Measurements from ENCODE around the gene DDX23. TPM values are rescaled to one million over a fixed set of nuclear protein-coding genes. Genes with fewer than 3 reads are reported as not detected.

DDX23 gene
- total and polyA plus RNA-seq, 5 donors from 2014 or later, result 30.5 to 96.3 (median 35.3) TPM

DNA sequence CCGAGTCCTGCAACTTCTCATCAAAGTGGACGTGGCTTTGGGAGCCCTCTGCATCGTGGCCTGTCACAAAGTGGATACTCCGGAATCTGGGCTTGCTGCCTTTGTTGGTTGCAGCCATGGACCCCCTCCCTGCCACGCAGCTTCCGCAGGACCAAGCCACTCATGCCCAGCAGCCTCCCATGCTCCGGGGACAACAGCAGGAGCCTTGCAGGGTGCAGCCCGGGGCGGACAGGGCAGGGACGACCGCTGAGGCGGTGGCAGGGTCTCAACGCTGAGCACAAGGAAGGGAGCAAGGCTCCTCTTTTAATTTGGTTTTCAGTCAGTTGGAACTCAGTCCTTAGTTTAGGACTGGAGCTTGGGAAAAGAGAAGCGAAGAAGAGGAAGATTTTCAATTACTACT, 51.0 kb downstream of the DDX23 start:
- Histone ChIP-seq H3K4me1 (ENCODE audit: control insufficient read depth, insufficient read depth, low read length, poor library complexity, severe bottlenecking) (peaks cover 4% of the 10 kb centered on the region), H3K4me3 (ENCODE audit: low read depth, low read length) (no peak overlapping the region), H3K27ac (ENCODE audit: insufficient read depth, low read length, poor library complexity, severe bottlenecking) (no peak overlapping the region), H3K27me3 (ENCODE audit: control insufficient read depth, insufficient read depth, low read length) (no peaks in the 10 kb centered on the region), H3K36me3 (ENCODE audit: control insufficient read depth, insufficient read depth, low read length) (no peaks in the 10 kb centered on the region), H3K9me3 (ENCODE audit: control insufficient read depth in 2 of 2, low read length in 2 of 2) (no peaks in the 10 kb centered on the region)
- no peak overlapping the region for H3K27ac Mint-ChIP-seq
- DNase-seq, result no peak
- no peaks in the 10 kb centered on the region for H3K36me3 Mint-ChIP-seq
- ATAC-seq (ENCODE audit: low read depth in 2 of 2), result no peak
- H3K27me3 Mint-ChIP-seq, result no peaks in the 10 kb centered on the region
- H3K4me3 Mint-ChIP-seq, result no peak overlapping the region
- peaks cover 0 to 8% (median 6%) of the 10 kb centered on the region in 4 donors for H3K4me1 Mint-ChIP-seq
- no peaks in the 10 kb centered on the region for H3K9me3 Mint-ChIP-seq

DNA sequence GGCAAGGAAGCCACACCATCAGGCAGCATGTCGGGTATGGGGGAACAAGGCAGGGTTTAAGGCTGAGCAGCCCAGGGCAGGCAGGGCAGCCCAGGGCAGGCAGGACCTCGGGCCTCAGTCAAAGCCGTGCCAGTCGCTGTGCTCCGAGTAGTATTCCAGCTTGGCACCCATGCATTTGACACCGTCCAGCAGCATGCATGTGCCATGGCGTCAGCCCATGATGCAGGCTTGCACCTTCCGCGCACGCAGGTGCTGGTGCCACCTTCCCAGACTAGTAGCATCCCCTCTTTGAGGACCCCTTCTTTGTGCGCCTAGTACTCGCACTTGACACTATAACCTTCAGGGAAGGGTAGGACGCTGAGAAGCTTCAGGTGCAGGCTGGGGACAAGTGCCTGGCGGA, 51.5 kb downstream of the DDX23 start:
- Mint-ChIP-seq H3K27me3 (no peaks in the 10 kb centered on the region), H3K4me3 (no peak overlapping the region), H3K9me3 (no peaks in the 10 kb centered on the region), H3K4me1 (peaks cover 0 to 11% (median 7%) of the 10 kb centered on the region in 4 donors), H3K27ac (no peak overlapping the region), H3K36me3 (no peaks in the 10 kb centered on the region)
- DNase-seq (no peak), ATAC-seq (ENCODE audit: low read depth in 2 of 2) (no peak)
- H3K27me3 ChIP-seq (ENCODE audit: control insufficient read depth, insufficient read depth, low read length), result no peaks in the 10 kb centered on the region
- peaks cover 4% of the 10 kb centered on the region for H3K4me1 ChIP-seq (ENCODE audit: control insufficient read depth, insufficient read depth, low read length, poor library complexity, severe bottlenecking)
- H3K36me3 ChIP-seq (ENCODE audit: control insufficient read depth, insufficient read depth, low read length), result no peaks in the 10 kb centered on the region
- H3K27ac ChIP-seq (ENCODE audit: insufficient read depth, low read length, poor library complexity, severe bottlenecking), result no peak overlapping the region
- no peaks in the 10 kb centered on the region for H3K9me3 ChIP-seq (ENCODE audit: control insufficient read depth in 2 of 2, low read length in 2 of 2)
- H3K4me3 ChIP-seq (ENCODE audit: low read depth, low read length), result no peak overlapping the region

DNA sequence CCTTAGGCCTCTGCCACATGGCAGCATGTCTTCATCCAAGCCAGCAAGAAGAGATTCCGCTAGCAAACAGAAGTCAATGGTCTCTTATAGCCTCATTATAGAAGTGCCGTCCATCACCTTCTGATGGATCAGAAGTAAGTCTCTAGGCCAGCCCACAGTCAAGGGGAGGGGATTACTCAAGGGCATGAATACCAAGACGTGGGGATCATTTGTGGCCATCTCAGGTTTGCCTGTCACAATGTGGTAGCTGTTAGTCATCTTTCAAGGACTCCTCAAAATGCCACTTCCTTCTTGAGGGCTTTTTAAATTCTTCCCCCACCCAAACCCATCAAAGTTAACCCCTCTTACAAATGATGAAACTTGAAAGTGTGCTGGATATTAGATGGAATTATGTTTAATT, 55.0 kb downstream of the DDX23 start:
- Histone ChIP-seq H3K27me3 (ENCODE audit: control insufficient read depth, insufficient read depth, low read length) (no peaks in the 10 kb centered on the region), H3K4me3 (ENCODE audit: low read depth, low read length) (no peak overlapping the region), H3K9me3 (ENCODE audit: control insufficient read depth in 2 of 2, low read length in 2 of 2) (no peaks in the 10 kb centered on the region), H3K27ac (ENCODE audit: insufficient read depth, low read length, poor library complexity, severe bottlenecking) (no peak overlapping the region), H3K36me3 (ENCODE audit: control insufficient read depth, insufficient read depth, low read length) (no peaks in the 10 kb centered on the region), H3K4me1 (ENCODE audit: control insufficient read depth, insufficient read depth, low read length, poor library complexity, severe bottlenecking) (no peaks in the 10 kb centered on the region)
- Mint-ChIP-seq H3K9me3 (no peaks in the 10 kb centered on the region), H3K27me3 (no peaks in the 10 kb centered on the region), H3K4me1 (peaks cover 0 to 5% (median 1%) of the 10 kb centered on the region in 4 donors), H3K27ac (no peak overlapping the region), H3K36me3 (no peaks in the 10 kb centered on the region), H3K4me3 (no peak overlapping the region)
- DNase-seq, result no peak
- no peak for ATAC-seq (ENCODE audit: low read depth in 2 of 2)

DNA sequence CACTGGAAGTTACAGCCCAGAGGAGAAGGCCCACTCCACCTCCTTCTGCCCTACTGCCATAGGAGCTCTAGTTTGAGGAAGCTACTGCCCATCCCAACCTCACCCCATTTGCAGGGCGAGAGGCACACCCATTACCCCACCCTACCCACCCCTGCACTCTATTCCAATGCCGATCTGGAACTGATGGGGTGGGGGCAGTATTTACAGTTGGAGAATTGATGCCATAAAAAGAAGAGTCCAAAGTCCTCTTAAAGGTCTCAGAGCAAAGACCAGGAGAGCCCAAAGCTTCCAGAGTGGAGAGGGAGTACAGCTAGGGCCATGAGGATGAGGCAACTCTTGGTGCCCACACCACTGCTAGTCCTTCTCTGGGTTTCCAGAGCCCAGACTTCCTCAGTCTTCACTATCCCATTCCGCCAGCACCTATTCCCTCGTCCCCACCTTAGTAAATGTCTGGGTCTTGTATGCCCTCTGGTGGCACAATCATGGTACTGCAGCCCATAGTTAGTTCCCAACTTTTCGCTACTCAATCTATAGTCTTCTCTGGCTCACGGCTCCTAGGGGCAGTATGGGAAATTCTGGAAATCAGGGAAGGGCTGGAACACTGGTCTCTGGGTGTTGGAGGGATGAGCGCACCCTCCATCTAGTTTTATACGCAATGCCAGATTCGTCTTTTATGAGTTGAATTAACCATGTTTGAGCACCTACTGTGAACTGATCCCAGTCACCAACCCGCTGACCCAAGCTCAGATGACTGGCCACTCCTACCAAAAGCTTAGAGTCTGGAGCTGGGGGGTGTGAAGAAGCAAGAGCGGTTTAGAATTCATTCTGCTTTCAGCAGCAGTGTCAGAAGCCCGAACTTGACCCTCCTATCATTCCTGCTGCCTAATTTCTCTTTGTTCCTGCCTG, 56.2 kb downstream of the DDX23 start:
- Histone ChIP-seq H3K27me3 (ENCODE audit: control insufficient read depth, insufficient read depth, low read length) (no peaks in the 10 kb centered on the region), H3K4me1 (ENCODE audit: control insufficient read depth, insufficient read depth, low read length, poor library complexity, severe bottlenecking) (no peaks in the 10 kb centered on the region), H3K27ac (ENCODE audit: insufficient read depth, low read length, poor library complexity, severe bottlenecking) (no peak overlapping the region), H3K4me3 (ENCODE audit: low read depth, low read length) (no peak overlapping the region), H3K36me3 (ENCODE audit: control insufficient read depth, insufficient read depth, low read length) (no peaks in the 10 kb centered on the region), H3K9me3 (ENCODE audit: control insufficient read depth in 2 of 2, low read length in 2 of 2) (no peaks in the 10 kb centered on the region)
- H3K27me3 Mint-ChIP-seq, result peaks cover 4% of the 10 kb centered on the region
- H3K27ac Mint-ChIP-seq, result peak overlapping the region in 1 of 3 donors; percentile 61
- peak; percentile 64 to 71 for ATAC-seq (ENCODE audit: low read depth in 2 of 2)
- no peak overlapping the region for H3K4me3 Mint-ChIP-seq
- DNase-seq, result peak; percentile 38 to 48 (median 43)
- H3K4me1 Mint-ChIP-seq, result peaks cover 0 to 5% (median 1%) of the 10 kb centered on the region in 4 donors
- no peaks in the 10 kb centered on the region for H3K36me3 Mint-ChIP-seq
- H3K9me3 Mint-ChIP-seq, result no peaks in the 10 kb centered on the region

DNA sequence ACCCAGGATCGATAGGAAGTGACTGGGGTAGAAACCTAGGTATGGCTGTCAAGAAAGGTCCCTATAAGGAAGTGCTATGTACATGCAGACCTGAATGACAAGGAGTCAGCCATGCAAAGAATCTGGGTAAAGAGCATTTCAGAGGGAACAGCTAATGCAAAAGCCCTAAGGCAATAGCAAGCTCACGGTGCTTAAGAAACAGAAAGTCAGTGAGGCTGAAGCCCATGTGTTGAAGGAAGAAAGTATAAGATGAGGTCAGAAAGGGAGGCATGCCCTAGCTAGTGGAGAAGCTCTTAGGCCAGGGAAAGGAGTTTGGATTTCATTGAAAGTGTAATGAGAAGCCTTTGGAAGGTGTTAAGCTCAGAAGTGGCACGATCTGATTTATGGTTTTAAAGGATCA, 57.1 kb downstream of the DDX23 start:
- Histone ChIP-seq H3K4me1 (ENCODE audit: control insufficient read depth, insufficient read depth, low read length, poor library complexity, severe bottlenecking) (no peaks in the 10 kb centered on the region), H3K27ac (ENCODE audit: insufficient read depth, low read length, poor library complexity, severe bottlenecking) (no peak overlapping the region), H3K9me3 (ENCODE audit: control insufficient read depth in 2 of 2, low read length in 2 of 2) (no peaks in the 10 kb centered on the region), H3K27me3 (ENCODE audit: control insufficient read depth, insufficient read depth, low read length) (peaks cover 4% of the 10 kb centered on the region), H3K36me3 (ENCODE audit: control insufficient read depth, insufficient read depth, low read length) (no peaks in the 10 kb centered on the region), H3K4me3 (ENCODE audit: low read depth, low read length) (no peak overlapping the region)
- Mint-ChIP-seq H3K9me3 (no peaks in the 10 kb centered on the region), H3K36me3 (no peaks in the 10 kb centered on the region), H3K27me3 (peaks cover 14% of the 10 kb centered on the region), H3K4me1 (peaks cover 0 to 11% (median 1%) of the 10 kb centered on the region in 4 donors), H3K4me3 (no peak overlapping the region), H3K27ac (no peak overlapping the region)
- ATAC-seq (ENCODE audit: low read depth in 2 of 2) (no peak), DNase-seq (no peak)

DNA sequence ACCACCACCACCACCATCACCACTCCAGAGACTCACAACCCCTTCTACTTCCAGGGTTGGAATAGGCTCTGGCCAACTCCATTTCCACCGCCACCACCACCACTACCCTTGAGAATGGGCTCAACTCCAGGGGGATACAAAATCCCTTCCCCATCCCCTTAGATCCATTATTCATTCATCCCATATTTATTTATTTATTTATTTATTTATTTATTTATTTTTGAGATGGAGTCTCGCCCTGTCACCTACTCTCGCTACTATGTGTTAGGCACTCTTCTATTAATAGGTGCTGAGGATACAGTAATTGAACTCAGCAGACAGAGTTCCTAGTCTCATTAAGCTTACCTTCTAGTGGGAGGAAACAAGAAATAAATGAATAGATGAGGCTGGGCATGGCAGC, 58.3 kb downstream of the DDX23 start:
- Mint-ChIP-seq H3K9me3 (no peaks in the 10 kb centered on the region), H3K36me3 (no peaks in the 10 kb centered on the region), H3K27me3 (peaks cover 19% of the 10 kb centered on the region)

DNA sequence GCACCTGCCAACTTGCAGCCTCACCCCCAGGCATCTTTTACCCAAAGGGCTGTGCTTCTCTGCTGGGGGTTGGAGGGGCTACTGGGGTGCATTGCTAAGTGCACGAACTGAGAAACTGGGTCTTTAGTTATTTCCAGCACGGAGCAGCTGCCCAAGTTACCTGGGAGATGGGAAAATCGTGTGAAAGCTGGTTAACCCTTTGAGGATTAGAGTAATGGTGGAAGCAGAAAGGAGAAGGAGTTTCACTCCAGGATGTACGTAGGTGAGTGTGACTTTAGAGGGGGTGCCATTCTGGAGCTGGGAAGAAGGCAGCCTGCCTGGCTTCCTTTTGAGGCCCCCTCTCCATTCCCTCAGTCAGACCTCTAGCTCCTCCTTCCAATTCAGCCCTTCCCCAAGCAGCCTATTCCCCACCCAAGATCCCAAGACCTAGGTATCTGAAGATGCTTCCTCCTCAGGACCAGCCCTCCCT, 62.1 kb downstream of the DDX23 start:
- ATAC-seq (ENCODE audit: low read depth in 2 of 2) (no peak), DNase-seq (no peak)
- Mint-ChIP-seq H3K27ac (no peak overlapping the region), H3K4me1 (peaks cover 0 to 18% (median 0%) of the 10 kb centered on the region in 4 donors), H3K36me3 (no peaks in the 10 kb centered on the region), H3K9me3 (no peaks in the 10 kb centered on the region), H3K27me3 (peaks cover 52% of the 10 kb centered on the region), H3K4me3 (peak overlapping the region; percentile 34 to 44 (median 40))
- H3K27ac ChIP-seq (ENCODE audit: insufficient read depth, low read length, poor library complexity, severe bottlenecking), result no peak overlapping the region
- no peaks in the 10 kb centered on the region for H3K36me3 ChIP-seq (ENCODE audit: control insufficient read depth, insufficient read depth, low read length)
- H3K9me3 ChIP-seq (ENCODE audit: control insufficient read depth in 2 of 2, low read length in 2 of 2), result no peaks in the 10 kb centered on the region
- peaks cover 6% of the 10 kb centered on the region for H3K27me3 ChIP-seq (ENCODE audit: control insufficient read depth, insufficient read depth, low read length)
- peaks cover 13% of the 10 kb centered on the region for H3K4me1 ChIP-seq (ENCODE audit: control insufficient read depth, insufficient read depth, low read length, poor library complexity, severe bottlenecking)
- no peak overlapping the region for H3K4me3 ChIP-seq (ENCODE audit: low read depth, low read length)

More for the DNA sequence above, 58.3 kb downstream of the DDX23 start:
- Mint-ChIP-seq H3K4me3 (no peak overlapping the region), H3K4me1 (peaks cover 0 to 13% (median 1%) of the 10 kb centered on the region in 4 donors), H3K27ac (no peak overlapping the region)
- H3K4me3 ChIP-seq (ENCODE audit: low read depth, low read length), result no peak overlapping the region
- no peak for DNase-seq
- no peaks in the 10 kb centered on the region for H3K36me3 ChIP-seq (ENCODE audit: control insufficient read depth, insufficient read depth, low read length)
- no peaks in the 10 kb centered on the region for H3K9me3 ChIP-seq (ENCODE audit: control insufficient read depth in 2 of 2, low read length in 2 of 2)
- ATAC-seq (ENCODE audit: low read depth in 2 of 2), result no peak
- no peak overlapping the region for H3K27ac ChIP-seq (ENCODE audit: insufficient read depth, low read length, poor library complexity, severe bottlenecking)
- peaks cover 4% of the 10 kb centered on the region for H3K27me3 ChIP-seq (ENCODE audit: control insufficient read depth, insufficient read depth, low read length)
- H3K4me1 ChIP-seq (ENCODE audit: control insufficient read depth, insufficient read depth, low read length, poor library complexity, severe bottlenecking), result peaks cover 8% of the 10 kb centered on the region
